ENCODE measurements around the gene TMEM62.

TMEM62 gene

DNA sequence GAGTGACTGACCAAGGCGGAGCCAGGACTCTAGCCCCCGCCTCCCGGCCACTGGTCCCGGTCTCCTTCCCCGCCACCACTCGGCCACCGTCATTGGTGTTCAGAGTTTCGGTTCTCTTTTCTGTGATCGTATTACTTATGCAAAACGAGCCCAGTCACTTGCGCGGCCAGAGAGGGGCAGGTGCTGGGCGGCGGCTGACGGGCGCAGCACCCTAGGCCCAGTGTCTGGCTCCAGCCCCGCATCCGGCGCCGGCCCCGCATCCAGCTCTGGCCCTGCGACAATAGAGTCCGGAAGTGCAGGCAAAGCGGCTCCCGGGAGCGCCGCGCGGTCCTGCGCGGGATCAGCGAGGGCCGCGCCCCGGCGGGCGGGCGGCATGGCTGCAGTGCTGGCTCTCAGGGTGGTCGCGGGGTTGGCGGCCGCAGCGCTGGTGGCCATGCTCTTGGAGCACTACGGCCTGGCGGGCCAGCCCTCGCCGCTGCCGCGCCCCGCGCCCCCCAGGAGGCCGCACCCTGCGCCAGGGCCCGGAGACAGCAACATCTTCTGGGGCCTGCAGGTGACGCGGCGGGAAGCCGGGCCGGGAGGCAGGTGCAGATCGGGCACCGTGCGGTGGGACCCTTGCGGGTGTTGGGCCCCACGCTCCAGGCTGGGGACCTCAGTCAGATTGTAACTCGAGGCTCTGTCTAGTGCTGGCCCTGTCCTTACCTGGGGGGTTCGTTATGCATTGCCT, at the start of gene TMEM62:
Gene TMEM62, plus strand, starts transcription at position 157 of the 727 bp plus-strand sequence. Its CDS starts 217 bp downstream, at position 374.
- peak; percentile 39 for DNase-seq

DNA sequence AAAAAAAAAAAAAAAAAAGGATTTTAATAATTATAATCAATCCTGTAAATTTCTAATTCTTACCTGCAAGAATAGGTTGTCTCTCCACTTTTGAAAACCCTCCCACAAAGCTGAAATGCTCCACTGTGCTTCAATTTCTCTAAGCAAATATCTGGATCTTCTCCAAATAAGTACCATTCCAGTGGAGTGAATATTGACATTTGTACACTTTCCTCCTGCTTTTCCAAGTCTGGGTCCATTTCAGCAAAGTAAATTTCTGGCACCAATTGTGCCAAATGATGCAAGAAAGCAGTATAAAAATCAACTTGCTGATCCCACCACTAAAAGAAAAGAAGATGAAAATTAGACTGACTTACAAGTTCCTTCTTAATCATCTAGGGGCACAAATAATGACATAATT, 47.5 kb upstream of the TMEM62 start:
- DNase-seq: no peak

DNA sequence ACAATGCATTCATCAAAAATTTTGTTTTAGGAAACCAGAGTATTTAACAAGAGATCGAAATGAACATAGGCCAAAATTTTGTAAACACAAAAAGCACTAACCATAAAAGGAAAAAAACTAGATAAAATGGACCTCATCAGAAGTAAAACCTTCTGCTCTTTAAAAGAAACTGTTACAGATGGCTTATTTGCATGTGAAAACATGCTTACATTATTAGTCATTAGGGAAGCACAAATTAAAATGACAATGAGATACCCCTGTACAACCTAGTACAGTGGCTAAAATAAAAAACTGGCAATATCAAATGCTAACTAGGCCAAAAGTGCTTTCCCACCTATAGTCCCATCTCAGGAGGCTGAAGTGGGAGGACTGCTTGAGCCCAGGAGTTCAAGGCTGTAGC, 46.8 kb upstream of the TMEM62 start:
- no peak for DNase-seq

DNA sequence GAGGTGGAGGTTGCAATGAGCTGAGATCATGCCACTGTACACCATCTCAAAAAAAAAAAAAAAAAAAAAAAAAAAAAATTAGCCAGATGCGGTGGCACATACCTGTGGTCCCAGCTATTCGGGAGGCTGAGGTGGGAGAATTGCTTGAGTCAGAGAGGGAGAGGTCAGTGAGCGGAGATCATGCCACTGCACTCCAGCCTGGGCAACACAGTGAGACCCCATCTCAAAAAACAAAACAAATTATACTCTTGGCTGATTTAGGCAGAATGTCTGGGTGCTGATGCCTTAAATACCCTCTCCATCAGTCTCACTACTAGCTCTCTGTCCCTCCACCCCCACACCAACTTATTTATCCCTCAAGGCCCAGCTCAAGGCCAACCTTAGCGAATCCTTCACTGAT, 41.5 kb upstream of the TMEM62 start:
- no peak for DNase-seq

DNA sequence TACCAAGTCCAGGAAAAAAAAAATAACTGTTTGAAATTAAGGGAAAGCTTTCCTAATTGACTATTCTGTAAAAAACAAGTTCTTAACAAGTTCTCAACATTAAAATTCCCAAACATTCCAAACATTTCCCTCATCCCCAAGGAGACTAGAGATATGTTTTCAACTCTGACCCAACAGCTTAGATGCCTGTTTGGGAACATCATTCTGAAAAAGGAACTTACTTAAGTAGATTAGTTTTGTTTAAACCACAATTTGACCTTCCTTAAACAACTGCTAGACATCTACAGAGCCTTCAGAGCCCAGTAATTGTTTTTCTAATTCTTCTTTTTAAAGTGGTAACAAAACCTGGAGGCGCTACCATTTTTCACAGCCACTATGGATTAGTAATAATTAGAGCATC, 40.4 kb upstream of the TMEM62 start:
- no peak for DNase-seq

DNA sequence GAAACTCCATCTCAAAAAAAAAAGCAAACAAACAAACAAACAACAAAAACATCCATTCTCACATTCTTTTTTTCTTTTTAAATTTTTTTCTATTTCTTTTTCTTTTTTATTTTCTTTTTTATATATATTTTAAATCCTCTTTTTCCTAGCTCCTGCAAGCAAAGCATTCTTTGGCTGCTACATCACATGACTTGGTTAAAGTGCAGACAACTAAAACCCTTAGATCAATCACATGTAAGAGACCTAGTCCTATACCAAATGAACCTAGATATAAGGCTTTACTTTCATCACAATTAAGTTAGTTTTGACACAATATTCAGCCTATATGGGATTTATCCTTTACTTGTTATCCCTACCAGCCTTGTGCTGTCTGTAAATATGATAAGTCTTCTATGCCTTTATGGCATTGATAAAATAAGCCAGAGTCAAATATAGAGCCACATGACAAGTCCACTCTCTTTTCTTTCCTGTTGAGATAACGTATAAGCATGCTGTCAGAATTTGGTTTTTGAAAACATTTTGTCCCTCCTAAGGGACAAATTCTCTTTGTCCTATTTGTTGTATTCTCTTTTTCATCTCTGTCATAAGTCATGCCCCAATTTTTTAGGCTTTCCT, 38.9 kb upstream of the TMEM62 start:
- DNase-seq: no peak

DNA sequence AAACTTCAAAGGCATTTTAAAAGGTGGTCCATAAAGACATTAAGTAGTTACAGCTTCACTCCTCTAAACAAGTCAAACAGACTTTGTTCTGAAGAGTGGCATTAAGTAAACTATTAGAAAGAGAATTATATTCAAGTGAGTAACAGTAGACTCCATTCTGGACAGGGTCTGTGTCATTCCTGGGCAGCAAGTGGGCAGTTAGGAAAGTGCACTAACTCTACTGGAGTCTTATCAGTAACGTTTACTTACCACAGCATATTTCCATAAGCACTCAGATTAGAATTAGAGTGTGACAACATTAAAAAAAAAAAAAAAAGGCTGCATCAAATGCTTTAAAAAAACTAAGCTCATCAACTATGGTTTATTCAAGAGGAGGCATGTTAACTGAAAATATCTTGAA, 38.1 kb upstream of the TMEM62 start:
- no peak for DNase-seq

DNA sequence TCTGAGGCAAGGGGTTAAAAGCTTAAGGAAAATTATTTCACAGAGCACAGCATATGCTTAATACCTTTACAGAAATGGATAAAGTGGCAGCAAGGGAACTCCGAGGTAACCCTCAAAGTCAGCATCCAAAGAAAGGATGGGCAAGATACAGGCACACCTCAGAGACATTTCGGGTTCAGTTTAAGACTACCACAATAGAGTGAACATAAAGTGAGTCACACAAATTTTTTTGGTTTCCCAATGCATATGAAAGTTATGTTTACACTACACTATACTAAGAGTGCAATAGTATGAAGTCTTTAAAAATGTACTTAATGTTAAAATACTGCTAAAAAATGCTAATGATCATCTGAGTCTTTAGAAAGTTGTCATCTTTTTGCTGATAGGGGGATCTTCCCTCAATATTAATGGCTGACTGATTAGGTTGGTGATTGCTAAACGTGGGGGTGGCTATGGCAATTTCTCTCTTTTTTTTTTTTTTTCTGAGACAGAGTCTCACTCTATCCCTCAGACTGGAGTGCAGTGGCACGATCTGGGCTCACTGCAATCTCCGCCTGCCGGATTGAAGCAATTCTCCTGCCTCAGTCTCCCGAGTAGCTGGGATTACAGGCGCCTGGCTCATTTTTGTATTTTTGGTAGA, 37.6 kb upstream of the TMEM62 start:
- no peak for DNase-seq

DNA sequence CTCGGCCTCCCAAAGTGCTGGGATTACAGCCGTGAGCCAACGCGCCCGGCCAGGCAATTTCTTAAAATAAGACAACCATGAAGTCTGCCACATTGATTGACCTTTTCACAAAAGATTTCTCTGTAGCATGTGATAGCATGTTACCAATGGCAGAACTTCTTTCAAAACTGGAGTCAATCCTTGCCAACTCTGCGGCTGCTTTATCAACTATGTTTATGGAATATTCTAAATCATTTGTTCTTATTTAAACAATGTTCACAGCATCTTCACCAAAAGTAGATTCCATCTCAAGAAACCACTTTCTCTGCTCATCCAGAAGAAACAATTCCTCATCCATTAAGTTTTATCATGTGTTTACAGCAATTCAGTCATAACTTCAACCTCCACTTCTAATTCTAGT, 37.0 kb upstream of the TMEM62 start:
- no peak for DNase-seq

DNA sequence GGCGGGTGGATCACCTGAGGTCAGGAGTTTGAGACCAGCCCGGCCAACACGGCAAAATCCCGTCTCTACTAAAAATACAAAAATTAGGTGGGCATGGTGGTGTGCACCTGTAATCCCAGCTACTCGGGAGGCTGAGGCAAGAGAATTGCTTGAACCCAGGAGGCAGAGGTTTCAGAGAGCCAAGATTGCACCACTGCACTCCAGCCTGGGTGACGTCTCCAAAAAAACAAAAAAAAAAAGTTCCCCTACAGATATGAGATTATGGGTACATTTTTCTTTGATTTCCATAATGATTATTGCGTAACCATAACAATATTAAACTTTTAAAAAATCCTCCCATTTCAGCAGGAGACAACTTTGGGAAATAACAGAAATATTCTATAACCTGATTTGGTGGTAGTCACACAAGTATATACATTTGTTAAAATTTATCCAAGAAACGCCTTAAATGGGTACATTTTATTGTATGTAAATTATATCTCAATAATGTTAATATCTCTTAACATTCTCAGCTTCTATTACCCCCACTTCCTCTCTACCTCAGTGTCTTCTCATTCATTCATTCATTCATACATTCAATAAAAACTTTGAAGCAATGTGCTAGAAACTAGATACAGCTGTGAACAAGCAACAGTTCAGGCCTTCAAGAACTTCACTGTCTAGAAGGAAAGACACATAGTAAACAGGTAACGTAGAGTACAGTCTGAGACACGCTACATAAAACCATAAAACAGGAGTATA, 34.1 kb upstream of the TMEM62 start:
- DNase-seq: no peak

DNA sequence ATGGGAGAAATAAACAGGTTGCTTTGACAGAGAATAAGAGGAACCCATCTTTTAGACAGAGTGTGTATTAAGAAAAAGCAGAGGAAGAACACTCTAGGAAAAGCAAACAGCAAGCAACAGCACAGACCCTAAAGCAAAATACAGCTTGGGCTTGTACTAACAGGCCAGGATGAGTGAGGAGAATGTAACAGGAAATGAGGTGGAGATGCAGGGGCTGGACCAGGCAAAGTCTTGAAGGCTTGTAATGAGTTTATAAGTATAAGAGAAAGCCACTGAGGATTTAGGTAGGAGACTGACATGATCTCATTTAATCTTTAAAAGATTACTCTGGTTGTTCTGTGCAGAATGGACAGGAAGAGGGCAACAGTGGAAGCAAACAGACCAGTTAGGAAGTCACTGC, 32.4 kb upstream of the TMEM62 start:
- no peak for DNase-seq

DNA sequence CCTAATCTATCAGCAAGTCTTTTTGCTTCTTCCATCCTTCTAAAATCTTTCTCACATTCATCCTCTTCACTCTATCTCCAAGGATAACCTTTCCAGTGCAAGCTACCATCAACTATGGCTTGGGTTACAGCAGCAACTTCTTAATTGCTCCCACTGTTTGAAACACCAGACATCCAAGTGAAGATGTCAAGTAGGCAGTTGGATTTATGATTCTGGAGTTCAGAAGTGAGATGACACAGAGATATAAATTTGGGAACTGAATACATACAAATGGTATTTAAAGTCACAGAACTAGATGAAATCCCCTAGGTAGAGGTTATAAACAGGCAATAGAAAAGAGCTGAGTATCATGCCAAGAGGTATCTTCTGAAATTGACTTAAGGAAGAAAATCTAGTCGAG, 31.2 kb upstream of the TMEM62 start:
- DNase-seq: no peak

DNA sequence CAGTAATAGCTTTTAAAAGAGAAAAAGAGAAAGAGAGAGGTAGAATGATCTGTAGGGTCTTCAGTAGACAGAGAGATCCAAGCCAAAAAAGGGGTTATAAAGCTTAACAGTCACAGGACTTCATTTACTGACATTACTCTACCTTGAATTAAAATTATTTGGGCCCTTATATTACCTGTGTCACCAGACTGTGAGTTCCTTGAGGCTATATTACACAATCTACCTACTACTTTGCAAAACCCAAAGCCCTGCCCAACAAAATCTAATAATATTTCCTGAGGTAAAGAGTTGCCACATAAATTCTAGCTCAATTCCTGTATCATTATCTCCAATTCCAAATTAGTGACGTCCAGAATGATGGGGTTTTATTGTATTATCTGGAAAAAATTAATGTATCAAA, 29.5 kb upstream of the TMEM62 start:
- no peak for DNase-seq

DNA sequence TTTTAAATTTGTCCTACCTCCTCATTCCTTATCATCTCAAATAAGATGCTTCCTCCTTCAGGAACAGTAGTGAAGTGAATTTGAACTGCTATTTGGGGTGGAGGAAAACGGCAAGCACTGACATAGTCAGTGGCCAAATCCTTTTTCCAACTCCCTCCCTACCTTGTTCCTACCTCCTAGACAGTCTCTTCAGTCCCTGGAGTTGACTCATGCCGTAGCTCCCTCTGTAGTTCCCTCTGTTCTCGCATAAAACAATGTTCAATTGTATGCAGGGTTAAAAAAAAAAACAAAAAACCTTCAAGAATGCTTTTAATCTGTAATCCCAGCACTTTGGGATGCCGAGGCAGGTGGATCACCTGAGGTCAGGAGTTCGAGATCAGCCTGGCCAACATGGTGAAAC, 29.0 kb upstream of the TMEM62 start:
- DNase-seq: no peak

DNA sequence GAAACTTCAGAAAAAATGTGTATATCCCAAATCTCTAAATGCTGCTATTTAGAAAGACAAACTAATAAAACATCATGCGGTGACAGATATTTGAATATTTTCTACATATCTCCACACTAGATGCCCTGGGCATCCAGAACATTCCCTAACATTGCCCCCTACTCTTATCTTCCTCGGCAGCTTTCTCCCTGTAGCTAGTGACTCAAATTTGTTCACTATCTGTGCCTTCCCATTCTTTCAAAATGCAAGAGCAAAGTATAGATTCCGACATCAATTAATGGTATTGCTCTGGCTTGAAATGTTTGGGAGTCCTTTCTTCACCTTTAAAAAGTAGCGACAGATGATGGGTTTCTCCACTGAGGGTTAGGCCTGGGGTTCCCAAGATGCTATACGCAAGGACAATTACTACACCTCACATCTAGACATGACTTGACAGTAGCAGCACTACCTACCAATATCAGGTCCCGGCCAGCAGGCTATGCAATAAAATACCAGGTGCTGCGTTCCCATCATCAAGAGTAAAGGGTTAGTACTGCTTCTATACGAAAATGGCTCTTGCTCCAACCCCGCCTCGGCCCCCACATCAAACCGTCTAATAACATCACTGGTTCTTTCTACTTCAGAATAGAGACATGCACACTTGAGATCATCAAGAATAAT, 28.2 kb upstream of the TMEM62 start:
- no peak for DNase-seq

DNA sequence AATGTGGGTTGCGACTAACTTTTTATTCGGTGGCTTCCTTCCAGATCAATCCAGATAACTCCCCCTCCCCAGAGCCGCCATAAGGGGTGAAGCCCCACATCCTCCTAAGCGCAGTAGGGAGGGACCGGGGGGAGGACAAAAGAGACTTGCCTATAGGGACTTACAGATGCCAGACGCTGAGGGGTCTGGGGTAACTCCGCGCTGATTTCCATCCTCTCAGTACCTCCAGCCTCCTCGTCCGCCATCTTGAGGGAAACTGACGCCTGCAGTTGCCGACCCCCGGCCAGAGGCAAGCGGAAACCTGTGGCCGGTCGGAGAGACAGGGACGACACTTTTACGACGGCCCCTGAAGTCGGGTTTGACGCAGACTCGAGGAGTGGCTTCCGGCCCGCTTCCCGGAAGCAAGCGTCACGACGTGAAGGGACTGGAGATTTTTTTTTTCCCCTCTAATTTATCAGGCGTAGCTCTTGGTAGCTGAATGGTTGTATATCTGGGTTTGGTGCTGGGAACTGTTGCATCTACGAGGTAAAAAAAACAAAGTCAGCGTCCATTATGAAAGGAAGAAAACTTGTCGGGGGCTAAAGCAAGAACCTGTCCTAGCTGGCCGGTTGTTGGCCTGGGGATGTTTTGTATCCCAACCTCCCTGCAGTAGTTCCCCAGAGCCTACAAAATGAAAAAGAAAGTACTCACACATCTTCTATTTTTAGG, 27.5 kb upstream of the TMEM62 start, which contains the start of gene UBR1:
Gene UBR1, minus strand, starts transcription at position 261 of the 708 bp plus-strand sequence. Its CDS starts 16 bp downstream, at position 245.
- DNase-seq: peak; percentile 82

DNA sequence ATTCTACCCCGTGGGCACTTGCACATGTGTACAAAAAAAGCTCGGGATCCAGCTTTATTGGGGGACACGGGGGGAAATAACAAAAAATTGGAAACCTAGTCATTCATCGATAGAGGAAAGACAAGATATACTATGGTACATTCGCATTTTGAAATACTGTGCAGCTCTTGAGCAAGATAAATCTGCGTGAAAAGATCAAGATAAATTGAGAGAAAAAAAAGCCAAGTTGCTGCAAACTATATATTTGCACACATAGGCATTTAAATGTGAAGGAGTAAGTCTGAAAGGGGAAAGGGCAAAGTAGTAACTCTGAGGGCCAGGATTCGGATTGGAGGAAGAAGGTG, 26.9 kb upstream of the TMEM62 start:
- no peak for DNase-seq

DNA sequence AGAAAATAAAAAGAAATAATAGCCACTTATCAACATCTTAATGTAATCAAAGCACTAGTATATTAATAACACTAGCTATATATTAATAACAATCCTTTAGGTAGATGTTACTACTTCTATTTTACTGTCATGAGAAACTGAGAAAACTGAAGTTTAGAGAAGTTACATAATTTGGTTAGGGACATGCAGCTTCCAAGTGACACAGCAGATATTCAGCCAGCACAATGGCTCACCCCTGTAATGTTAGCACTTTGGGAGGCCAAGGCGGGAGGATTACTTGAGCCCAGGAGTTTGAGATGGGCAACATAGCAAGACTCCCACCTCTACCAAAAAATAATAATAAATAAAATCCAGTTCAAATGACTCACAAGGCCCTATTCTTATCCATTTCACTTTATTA, 25.6 kb upstream of the TMEM62 start:
- DNase-seq: no peak

DNA sequence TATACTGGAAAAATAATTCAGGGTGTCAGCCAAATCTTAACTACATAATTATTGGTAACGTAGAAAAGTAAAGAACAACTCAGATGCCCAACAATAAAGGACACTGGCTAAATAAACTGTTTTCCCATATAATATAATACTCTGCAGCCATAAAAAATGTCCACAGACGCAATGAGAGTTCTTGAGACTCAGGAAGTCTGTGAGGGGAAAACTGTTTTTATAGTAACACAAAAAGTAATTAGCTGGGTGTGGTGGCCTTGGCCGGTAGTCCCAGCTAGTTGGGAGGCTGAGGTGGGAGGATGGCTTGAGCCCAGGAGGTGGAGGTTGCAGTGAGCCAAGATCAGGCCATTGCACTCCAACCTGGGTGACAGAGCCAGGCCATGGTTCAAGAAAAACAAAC, 22.0 kb upstream of the TMEM62 start:
- no peak for DNase-seq

DNA sequence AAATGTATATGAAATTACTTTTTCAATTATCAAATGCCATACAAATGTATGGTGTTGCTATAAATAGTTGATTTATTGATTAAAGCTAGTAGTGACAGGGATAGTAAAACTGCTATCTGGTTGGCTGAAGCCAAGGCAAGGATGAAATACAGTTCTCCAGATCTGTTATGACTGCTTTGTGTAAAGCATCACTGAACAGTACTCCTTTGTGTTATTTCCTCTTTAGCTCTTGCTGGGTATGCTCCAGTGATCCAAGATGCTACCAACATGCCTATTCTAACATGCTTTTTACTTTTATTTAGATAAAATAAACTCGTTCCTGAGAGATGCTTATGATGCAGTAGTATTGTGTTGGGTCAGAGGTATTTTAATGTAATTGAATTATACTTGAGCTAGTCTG, 15.1 kb upstream of the TMEM62 start:
- DNase-seq: no peak

DNA sequence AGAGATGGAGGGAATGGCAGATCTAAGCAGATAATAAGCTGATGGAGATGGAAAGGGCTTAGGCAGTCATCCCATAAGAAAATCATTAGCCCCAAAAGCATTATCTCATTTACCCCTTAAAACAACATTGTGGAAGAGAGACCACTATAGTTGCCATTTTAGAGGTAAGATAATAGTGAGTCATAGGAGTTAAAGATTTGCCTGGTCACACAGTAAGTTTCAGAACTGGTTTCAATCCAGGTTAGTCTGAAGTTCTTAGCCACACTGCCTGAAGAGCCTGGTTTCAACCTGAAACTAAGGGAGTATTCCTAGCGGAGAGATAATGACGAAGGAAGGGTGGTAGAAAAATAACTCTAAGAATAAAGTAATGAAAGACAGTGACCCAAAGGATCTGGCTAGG, 14.6 kb upstream of the TMEM62 start:
- no peak for DNase-seq

DNA sequence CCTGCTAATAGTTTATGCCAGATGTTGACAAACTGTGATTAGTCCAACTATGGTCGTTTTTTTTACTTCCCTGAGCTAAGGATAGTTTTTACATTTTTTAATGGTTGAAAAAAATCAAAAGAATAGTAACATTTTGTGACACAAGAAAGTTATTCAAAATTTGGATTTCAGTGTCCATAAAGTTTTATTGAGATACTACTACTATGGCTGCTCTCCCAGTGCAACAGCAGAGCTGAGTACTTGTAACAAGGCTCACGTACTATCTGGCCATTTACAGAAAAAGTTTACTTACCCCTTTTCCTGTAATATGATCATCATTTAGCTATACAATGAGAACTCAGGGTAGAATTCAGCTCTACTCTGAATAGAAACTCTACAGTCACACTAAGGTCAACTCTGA, 11.5 kb upstream of the TMEM62 start:
- no peak for DNase-seq
